Measurements from ENCODE around the gene RTCA. TPM values are rescaled to one million over a fixed set of nuclear protein-coding genes. Genes with fewer than 3 reads are reported as not detected.

Gene RTCA
- 10 to 100 TPM; 47.4 to 55.7 (median 53.2) TPM for total RNA-seq (2021; fragmentation: NEBNext Ultra II Directional; extraction: Animal tissue kit (Norgen Biotek cat#: 25700))
- long read RNA-seq, transcript RTCA-203 (11 exons, 2,535 nt): major isoform, 78 of 112 reads
- long read RNA-seq, partial matches to known transcripts: 6 of 112 reads
- long read RNA-seq, other reads (novel, unspliced or antisense): 25 of 112 reads

GRCh38 chr1:100265931-100266740 is at the start of gene RTCA:
RTCA (plus strand) TSS chr1:100266216; CDS start chr1:100266376, 160 bp downstream.
- Mint-ChIP-seq H3K9me3 (no peaks in the 10 kb centered on the region), H3K4me1 (ENCODE audit: low read depth) (peaks cover 25% of the 10 kb centered on the region), H3K4me3 (peak within 1 kb of the TSS; percentile 100), H3K27ac (peak within 1 kb of the TSS; percentile 96), H3K36me3 (ENCODE audit: low read depth) (peaks cover 38% of the 10 kb centered on the region), H3K27me3 (ENCODE audit: insufficient read depth) (no peaks in the 10 kb centered on the region; the same call in 1 of the 2 replicates)
- TF ChIP-seq, protein P1, sequence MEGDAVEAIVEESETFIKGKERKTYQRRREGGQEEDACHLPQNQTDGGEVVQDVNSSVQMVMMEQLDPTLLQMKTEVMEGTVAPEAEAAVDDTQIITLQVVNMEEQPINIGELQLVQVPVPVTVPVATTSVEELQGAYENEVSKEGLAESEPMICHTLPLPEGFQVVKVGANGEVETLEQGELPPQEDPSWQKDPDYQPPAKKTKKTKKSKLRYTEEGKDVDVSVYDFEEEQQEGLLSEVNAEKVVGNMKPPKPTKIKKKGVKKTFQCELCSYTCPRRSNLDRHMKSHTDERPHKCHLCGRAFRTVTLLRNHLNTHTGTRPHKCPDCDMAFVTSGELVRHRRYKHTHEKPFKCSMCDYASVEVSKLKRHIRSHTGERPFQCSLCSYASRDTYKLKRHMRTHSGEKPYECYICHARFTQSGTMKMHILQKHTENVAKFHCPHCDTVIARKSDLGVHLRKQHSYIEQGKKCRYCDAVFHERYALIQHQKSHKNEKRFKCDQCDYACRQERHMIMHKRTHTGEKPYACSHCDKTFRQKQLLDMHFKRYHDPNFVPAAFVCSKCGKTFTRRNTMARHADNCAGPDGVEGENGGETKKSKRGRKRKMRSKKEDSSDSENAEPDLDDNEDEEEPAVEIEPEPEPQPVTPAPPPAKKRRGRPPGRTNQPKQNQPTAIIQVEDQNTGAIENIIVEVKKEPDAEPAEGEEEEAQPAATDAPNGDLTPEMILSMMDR (IDR thresholded peaks at IDR 0.05): no peak
- peak; percentile 91 for DNase-seq

DNA sequence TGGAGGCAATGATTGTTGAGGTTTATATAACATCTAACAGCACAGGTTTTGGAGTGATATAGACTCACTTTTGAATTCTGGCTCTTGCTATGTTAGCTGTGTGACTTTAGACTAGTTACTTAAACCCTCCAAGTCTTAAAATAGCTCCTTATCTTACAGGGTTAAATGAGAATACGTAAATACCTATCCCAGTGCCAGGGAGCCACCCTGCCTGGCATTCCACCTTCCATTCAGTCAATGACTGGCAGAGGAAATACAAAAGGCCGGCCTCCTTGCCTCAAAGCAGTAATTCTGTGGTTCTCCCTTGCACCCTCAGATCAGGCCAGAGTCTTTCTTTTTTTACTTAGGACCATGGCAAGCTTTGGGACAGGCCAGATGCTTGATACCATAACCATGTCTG is 48.2 kb upstream of the RTCA start:
- H3K27me3 Mint-ChIP-seq (ENCODE audit: insufficient read depth): no peaks in the 10 kb centered on the region
- H3K4me3 Mint-ChIP-seq: no peak overlapping the region
- TF ChIP-seq, protein P1 (IDR thresholded peaks at IDR 0.05): no peak
- DNase-seq: no peak
- no peak overlapping the region for H3K27ac Mint-ChIP-seq
- peaks cover 12% of the 10 kb centered on the region for H3K36me3 Mint-ChIP-seq (ENCODE audit: low read depth)
- H3K9me3 Mint-ChIP-seq: no peaks in the 10 kb centered on the region
- no peaks in the 10 kb centered on the region for H3K4me1 Mint-ChIP-seq (ENCODE audit: low read depth)

- Mint-ChIP-seq H3K27ac (no peak overlapping the region), H3K36me3 (ENCODE audit: low read depth) (peaks cover 12% of the 10 kb centered on the region), H3K27me3 (ENCODE audit: insufficient read depth) (no peaks in the 10 kb centered on the region), H3K4me3 (no peak overlapping the region), H3K9me3 (no peaks in the 10 kb centered on the region), H3K4me1 (ENCODE audit: low read depth) (no peaks in the 10 kb centered on the region)
- TF ChIP-seq, protein P1 (IDR thresholded peaks at IDR 0.05): no peak
- no peak for DNase-seq
Observed at GRCh38 chr1:100219457-100219856, 46.6 kb upstream of the RTCA start.

DNA sequence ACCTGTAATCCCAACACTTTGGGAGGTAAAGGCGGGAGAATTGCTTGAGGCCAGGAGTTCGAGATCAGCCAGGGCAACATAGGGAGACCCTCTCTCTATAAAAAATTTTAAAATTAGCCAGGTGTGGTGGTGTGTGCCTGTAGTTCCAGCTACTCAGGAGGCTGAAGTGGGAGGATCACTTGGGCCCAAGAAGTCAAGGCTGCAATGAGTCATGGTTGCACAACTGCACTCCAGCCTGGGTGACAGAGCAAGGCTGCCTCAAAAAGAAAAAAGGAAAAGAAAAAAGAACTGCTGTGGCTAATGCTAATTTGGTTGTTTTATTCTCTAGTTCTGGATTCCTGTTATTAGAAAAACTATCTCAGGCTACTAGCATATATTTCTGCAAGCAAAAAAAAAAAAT is 46.1 kb upstream of the RTCA start:
- H3K27ac Mint-ChIP-seq: no peak overlapping the region
- no peaks in the 10 kb centered on the region for H3K27me3 Mint-ChIP-seq (ENCODE audit: insufficient read depth)
- H3K4me3 Mint-ChIP-seq: no peak overlapping the region
- no peak for DNase-seq
- no peaks in the 10 kb centered on the region for H3K9me3 Mint-ChIP-seq
- H3K4me1 Mint-ChIP-seq (ENCODE audit: low read depth): no peaks in the 10 kb centered on the region
- H3K36me3 Mint-ChIP-seq (ENCODE audit: low read depth): peaks cover 12% of the 10 kb centered on the region
- TF ChIP-seq, protein P1 (IDR thresholded peaks at IDR 0.05): no peak

DNA sequence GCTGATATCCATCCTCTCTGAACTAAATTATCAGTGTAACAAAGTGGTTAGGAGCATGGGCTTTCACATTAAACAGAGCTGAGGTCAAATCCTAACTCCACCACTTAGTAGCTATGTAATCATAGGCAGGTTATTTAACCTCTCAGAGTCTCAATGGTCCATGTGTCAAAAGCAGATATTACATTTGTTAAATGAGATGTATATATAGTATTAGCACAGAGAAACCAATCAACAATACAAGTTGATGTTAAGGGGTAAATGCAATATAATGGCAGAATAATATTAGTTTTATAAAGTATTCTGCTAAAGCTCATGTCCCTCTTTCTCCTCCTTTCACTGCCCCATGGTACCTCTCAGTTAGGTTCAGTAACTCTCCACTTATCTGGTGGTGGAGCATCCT is 43.6 kb upstream of the RTCA start:
- DNase-seq: no peak
- H3K36me3 Mint-ChIP-seq (ENCODE audit: low read depth): peaks cover 12% of the 10 kb centered on the region
- H3K4me3 Mint-ChIP-seq: no peak overlapping the region
- H3K27ac Mint-ChIP-seq: no peak overlapping the region
- TF ChIP-seq, protein P1 (IDR thresholded peaks at IDR 0.05): no peak
- no peaks in the 10 kb centered on the region for H3K4me1 Mint-ChIP-seq (ENCODE audit: low read depth)
- H3K9me3 Mint-ChIP-seq: no peaks in the 10 kb centered on the region
- H3K27me3 Mint-ChIP-seq (ENCODE audit: insufficient read depth): no peaks in the 10 kb centered on the region

Measured in HFFc6 (cell line).